Measurements from ENCODE around the gene BCL11B.
"Not testable (repeated sequence)": the region's sequence is repeated elsewhere in the genome, so short reads cannot be mapped to it uniquely, and the experiment has no call there.

BCL11B gene

GRCh38 chr14:99194736-99195135 lies 77.3 kb downstream of the BCL11B start:
- DNase-seq, result no peak

DNA sequence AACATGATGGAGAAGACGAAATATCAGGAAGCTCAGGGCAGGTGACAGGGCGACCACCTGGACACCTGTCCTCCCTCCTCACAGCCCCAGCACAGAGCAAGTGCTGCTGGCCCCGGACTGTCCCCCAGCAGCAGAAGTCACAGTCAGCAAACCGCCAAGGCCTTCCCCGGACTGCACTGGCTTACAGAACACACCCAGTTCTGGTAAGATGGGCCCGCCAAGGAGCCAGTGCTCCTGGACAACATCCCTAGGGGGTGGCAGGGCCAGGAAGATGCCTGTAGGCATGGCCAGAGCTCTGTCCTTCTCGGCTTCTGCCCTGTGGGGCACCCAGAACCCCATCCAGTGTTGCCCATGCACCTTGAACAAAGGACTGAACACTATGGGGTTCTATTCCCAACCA lies 77.9 kb downstream of the BCL11B start:
- DNase-seq, result no peak

DNA sequence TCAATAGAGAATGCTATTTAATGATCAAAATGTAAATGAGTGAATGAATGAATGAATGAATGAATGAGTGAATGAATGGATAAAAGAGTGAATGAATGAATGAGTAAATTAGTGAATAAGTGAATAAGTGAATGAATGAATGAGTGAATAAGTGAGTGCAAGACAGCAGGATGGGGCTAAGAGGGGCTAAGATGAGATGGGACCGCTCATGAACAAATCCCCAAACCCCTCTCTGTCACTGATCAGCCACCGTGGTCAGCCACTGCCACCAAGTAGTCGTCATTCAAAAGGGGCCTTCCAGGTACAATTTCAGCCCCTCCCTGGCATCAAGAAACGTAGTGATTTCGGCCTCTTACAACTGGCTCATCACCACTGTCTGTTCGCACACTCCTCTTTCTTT lies 79.2 kb downstream of the BCL11B start:
- DNase-seq, result no peak

DNA sequence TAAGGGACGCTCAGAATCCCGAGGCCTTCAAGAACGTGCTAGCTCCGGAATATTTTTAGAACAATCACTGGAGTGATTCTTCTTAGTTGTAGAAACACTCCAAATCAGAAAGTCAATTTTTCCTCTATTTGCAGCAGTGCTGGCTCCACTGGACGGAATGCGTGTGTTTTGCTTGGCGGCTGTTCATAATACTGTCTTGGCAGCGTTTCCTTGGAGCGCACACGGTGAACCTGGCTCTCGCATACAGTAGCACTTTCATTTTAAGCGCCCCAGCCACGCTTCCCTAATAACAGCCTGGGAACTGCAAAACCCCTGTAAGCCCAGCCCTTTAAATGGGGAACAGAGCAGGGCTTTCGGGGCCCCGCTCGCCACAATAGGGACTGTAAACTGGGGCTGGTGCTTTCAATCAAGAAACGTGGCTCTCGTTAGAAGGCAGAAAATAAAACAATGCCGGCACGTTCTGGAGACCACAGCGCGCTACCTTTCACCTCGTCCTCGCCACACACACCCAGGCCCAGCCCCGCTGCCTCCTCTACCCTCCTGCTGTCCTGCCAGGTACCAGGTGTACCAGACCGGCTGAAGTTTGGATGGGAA lies 79.9 kb downstream of the BCL11B start:
- DNase-seq, result no peak

DNA sequence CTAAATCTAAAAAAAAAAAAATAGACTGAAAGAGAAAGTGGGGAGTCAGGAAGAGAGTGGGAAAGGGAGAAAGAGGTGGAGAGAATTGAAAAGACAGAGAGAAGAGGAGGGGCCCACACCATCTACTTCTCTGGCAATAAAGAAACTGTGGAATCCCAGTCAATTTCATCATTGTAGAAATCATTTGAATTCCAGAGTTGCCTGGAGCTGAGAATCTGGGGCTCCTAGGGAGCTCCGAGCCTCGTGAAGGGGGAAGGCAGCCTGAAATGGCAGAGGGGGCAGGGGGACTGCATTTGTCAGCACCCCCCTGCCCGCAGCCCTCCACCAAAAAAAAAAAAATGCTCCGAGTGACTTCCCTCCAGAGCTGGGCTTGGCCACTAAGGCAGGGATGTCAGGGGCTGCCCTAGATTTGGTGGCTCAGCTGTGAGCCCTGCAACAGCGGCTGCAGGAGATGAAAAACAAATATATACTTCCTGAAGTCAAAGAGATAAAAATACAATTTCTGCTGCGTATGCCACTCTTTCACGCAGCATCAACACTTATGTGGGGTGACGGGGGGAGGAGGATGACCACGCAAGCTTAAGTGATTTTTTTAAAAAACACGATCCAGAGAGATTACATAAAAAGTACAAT lies 80.5 kb downstream of the BCL11B start:
- DNase-seq, result no peak

DNA sequence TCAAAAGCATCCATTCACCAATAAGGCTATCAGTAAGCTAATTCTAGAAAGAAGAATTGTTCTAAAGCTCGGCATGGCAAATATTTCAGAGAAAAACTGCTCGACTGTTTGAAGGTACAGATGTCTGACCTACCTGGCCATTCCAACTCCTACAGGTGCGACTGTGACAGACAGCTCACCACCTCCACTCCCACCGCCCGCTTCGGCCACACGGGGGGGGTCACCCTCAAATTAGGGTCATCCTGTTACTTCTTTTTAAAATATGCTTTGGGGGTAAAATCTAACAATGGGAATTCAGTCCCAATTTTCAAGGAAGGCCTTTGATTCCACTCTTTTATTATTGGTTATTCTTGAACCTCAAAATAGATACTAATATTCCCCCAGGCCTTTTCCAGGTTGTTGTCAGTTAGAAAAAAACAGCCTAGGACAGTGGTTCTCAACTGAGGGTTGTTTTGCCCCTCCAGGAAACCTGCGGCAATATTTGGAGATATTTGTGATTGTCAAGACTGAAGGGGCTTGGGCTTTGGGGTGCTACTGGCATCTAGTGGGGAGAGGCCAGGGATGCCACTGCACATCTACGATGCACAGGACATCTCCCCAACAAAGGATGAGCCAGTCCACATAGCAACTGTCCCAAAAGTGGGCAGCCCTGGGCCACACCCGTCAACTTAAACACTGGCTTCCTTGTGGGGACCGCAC lies 81.2 kb downstream of the BCL11B start:
- no peak for DNase-seq

DNA sequence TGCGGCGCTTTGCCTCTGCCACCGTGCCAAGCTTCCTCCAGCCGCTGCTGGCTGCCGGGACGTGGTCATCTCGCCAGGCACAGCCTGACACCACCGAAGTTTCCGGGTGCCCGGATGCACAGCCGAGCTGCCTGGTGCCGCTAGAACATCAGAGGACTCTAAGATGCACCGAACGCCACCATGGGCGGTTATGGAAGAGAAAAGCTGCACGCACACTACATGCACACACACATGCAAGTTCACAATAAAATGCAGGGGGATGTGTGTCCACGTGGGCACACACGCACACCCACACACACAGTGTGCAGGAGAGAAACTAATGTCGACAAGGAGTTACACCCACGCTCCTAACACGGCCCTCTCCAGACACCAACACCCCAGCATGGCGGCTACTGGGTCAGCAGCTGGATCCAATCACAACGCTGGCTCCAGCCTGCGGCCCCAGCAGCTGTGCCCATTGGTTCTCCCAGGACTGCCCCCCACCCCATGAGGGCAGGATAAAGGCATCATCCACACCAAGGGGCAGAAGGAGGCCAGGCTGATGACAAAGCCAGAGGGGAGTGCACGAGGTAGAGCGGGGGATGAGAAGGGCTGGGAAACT lies 82.7 kb downstream of the BCL11B start:
- no peak for DNase-seq

DNA sequence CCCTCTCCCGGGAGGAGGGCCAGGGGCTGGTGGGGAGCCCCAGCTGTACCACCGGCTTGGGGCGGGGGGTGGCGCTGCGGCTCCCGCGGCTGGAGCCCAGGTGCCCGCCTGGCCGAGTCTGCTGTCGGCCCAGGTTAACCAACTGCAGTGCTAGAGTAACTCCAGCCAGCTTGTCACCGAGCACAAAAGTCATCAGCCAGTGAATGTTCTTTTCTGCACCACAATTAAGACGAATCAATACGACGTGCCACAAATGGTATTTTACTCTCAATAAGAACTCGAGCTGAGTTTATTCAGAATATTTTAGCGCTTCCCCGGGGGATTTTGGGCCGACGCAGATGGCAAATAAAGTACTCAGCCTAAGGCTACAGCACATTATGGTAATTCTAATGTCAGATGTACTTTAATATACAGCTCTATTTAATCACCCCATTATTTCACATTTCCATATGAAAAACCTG lies 83.2 kb downstream of the BCL11B start:
- DNase-seq, result no peak

- DNase-seq, result no peak
Measured at GRCh38 chr14:99187858-99188257, 84.1 kb downstream of the BCL11B start.

GRCh38 chr14:99186956-99187690 lies 84.9 kb downstream of the BCL11B start:
- no peak for DNase-seq

GRCh38 chr14:99186336-99186735 lies 85.7 kb downstream of the BCL11B start:
- DNase-seq, result not testable (repeated sequence)

- no peak for DNase-seq
Measured at GRCh38 chr14:99185436-99186068, 86.4 kb downstream of the BCL11B start.

DNA sequence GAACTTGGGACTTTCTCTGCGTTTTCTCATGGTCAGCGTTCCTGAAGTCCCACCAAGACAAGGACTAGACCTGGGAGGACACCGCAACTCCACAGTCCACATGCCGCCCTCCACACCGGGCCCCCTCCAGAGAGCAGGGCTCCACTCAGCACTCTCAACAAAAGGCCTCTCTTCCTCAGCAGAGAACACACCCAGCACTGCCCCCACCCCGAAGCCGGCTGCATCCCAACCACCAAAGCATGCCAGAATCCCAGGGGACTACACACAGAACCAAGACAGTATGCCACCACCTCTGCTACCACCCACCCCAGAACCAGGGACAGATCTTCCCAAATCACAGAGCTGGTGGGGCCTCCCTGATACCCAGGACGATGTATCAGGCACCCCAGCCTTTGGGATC lies 88.3 kb downstream of the BCL11B start:
- no peak for DNase-seq

GRCh38 chr14:99183311-99183710 lies 88.7 kb downstream of the BCL11B start:
- DNase-seq, result no peak

GRCh38 chr14:99182548-99183250 lies 89.3 kb downstream of the BCL11B start:
- no peak for DNase-seq

DNA sequence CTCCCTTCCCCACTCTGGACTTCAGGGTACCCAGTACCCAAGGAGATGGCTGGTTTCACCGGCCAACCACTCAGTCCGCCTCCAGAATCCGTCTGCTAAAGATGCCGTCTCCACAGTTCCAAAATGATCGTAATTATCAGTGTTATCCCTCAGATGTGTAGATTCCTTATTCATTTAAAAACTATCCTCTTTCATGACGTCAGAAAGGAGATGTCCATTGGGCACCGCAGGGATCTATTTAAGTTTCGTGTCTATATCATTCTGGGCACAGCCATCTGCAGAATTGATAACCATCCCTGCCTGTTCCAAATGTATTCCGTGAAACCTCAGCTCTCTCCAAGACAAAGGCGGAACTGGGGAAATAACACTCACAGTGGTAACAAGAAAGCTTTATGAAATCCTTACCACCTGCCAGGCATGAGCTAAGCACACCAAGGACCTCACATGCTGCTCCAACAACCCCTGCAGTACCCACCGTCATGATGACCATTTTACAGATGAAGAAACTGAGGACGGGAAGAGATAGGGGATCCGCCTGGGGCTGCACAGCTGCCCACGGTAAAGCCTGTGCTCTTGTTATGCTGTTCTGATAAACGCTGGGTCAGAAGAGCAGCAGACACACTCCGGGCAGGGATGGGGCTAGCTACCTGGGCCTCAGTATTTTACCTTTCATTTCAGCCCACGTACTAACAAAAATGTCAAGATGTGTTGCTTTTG lies 90.0 kb downstream of the BCL11B start:
- DNase-seq, result no peak

GRCh38 chr14:99181241-99181640 lies 90.8 kb downstream of the BCL11B start:
- DNase-seq, result no peak

DNA sequence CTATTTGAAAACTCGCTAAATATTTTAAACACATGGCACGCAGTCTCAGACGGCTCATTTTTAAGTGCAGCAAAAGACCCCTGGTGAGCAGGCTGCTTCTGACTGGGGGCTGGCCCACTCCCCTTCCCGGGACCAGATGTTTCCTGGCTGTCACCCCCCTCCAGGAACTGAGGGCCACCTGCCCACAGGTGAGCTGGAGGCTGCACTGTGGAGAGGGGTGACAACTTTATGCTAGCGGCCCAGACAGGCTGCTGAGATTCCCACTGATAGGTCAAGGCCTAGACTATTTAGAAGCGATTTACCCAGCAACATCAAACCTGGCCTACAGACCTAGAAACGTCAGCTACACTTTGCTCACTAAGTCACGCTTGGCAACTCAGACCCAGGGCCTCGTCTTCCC lies 92.1 kb downstream of the BCL11B start:
- DNase-seq, result no peak

DNA sequence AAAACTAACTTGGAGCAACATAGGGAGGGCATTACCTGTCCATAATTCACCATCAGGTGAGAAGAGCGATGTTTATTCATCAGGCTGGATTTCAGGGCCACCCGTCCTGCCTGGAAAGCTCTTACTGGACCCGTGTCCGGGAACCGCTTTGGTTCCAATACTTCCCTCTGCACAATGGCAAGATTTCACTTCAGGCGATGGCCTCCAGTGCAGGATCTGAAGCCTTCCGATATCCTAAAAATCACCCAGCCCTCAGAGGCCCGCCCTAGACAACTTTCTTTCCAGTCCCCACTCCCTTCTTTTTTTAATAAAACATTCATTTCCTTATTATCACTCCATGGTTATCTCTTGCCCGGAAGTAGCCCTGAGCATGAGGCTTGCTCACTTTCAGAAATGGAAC lies 92.5 kb downstream of the BCL11B start:
- no peak for DNase-seq

- DNase-seq, result no peak
Measured at GRCh38 chr14:99177886-99178835, 93.8 kb downstream of the BCL11B start.

Measured in NCI-H2227 treated with DMSO at 0.1 percent for 48 hours (cell line).